Lung microvascular endothelial cell (primary cell): ENCODE data around the gene ABR. TPM values are rescaled to one million over a fixed set of nuclear protein-coding genes. Genes with fewer than 3 reads are reported as not detected.
"Not testable (repeated sequence)": the region's sequence is repeated elsewhere in the genome, so short reads cannot be mapped to it uniquely, and the experiment has no call there.

Experiments used
- DNase-seq, 2 donors: peaks; one replicate each; pipeline versions ENCODE4 v3.0.0 to v3.0.0-alpha.2; 2010; ENCODE audit warnings: low read depth in 2 of 2
- total RNA-seq: library from RNA; depleted of rRNA; stranded (reverse); fragments of >200 nt; gene quantifications from 2 replicates; pipeline ENCODE4 v1.2.1, GENCODE V29; 2014

ABR gene
- total RNA-seq, 1 donor from 2014 or later: 24.8 TPM

GRCh38 chr17:1050246-1050995 is 129.4 kb downstream of the ABR start:
- no peak for DNase-seq

DNA sequence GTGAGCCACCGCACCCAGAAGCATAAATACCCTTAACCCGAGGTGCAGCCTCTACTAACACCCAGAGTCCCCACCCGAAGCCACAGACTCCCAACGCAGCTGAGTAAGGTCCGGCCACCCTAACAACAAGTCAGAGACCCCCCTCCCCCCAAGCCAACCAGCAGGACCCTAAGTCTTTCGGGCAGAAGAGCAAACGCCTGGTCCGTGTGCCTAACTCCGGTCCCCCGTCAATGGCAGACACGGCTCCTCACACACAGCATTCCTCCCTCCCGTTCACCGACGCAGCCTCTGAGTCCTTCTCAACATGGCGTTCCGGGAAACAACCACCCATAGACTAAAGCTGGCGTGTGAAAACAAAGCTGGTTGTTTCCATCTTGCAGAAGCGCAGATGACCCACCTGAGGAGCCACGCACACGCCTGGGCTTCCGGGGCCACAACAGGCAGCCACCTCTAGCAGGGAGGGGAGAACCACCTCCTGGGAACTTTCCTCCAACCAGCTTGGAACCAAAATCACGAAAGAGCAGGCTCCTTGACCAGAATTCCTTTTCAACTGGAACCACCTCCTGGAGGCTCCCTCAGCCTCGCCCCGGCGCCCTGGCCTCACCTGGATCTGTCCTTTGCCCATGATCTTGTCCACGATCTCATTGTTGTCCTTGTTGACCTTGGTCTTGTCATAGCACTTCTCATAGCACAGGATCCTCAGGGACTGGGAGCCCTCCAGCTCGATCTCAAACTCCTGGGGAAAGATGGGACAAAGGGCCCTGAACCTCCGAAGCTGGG is 130.1 kb downstream of the ABR start:
- no peak for DNase-seq

GRCh38 chr17:1048516-1049115 is 131.2 kb downstream of the ABR start:
- DNase-seq: not testable (repeated sequence)

DNA sequence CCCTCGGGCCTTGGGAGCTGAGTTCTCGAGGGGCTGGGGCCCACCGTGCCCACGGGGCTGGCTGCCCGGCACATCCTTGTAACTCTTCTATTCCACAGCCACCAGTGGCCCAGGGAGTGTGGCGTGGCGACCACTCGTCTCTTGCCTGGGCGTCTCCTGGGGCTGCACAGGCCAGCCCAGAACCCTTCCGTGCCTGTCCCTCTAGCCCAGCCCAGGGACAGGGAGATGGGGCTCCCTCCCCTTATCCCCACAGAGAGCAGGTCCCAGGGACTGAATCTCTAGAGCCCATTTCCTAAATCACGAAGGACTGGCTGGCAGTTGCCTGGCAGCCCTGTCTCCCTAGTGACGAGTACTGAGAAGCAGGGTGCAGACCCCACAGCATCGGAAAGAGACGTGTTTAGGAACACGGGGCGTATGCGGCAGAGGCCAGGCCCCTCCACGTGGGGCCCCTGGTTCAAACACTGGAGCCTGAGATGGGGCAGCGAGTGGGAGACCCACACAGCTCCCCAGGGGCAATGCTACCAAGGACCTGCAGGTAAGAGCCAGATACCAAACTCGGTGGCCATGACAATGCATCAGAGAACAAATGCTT is 131.8 kb downstream of the ABR start:
- no peak for DNase-seq

GRCh38 chr17:1047177-1047878 is 132.5 kb downstream of the ABR start:
- peak in 1 of 2 donors; percentile 67 for DNase-seq

DNA sequence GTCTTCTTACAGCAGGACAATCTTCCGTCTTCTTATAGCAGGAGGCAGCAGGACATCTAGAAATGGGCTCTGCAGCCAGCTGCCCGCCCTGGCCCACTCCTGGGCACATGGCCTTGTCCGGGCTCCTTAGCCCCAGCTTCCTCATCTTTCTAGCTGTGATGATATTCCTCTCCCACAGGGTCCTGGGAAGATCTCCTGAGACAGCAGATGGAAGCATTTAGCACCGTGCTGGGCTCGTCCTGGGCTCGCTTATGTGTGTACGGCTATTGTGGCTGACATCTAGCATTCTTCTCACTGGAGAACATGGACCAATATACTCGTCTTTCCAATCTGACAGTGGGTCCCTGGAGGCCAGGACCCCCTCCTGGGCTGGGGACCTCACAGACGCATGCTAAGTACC is 134.3 kb downstream of the ABR start:
- DNase-seq: no peak

DNA sequence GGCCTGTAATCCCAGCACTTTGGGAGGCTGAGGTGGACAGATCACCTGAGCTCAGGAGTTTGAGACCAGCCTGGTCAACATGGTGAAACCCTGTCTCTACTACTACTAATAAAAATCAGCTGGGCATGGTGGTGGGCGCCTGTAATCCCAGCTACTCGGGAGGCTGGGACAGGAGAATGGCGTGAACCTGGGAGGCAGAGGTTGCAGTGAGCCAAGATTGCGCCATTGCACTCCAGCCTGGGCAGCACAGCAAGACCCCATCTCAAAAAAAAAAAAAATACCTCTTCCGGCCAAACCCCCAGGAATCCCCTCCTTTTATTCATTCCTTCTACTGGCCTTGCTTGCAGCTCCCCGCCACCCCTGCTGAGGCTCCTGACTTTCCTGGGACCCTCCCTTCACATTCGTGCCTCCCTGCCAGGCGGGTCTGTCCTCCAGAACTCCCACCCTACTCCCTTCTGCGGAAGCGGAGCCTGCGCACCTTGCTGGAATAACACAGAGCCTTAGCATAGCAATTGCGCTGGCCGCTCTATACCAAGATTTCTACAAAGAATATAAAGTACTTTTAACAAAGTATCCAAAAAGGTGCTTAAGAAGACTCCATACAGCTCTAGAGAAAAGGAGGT is 135.3 kb downstream of the ABR start:
- DNase-seq: not testable (repeated sequence)

GRCh38 chr17:1043601-1044251 is 136.1 kb downstream of the ABR start:
- DNase-seq: peak; percentile 81 to 92

- no peak for DNase-seq
Observed at GRCh38 chr17:1042486-1042885, 137.3 kb downstream of the ABR start.

DNA sequence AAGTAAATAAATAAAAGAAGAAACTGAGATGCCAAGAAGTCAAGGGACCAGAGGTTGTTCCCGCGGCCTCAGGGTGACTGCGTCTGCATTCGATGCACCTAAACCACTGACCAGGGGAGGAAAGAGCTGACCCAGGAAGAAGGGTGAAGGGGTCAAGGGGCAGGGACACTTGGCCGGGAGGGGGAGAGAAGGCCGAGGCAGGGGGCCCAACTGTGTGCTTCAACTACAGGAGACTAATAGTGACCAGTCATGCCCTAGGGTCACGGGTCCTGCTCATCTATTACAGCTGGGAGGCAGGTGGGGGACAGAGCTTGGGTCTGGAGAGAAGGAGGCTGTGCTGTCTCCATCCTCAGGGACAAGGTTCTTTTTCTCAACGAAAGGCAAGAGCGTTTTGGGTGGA is 138.0 kb downstream of the ABR start:
- DNase-seq: no peak

DNA sequence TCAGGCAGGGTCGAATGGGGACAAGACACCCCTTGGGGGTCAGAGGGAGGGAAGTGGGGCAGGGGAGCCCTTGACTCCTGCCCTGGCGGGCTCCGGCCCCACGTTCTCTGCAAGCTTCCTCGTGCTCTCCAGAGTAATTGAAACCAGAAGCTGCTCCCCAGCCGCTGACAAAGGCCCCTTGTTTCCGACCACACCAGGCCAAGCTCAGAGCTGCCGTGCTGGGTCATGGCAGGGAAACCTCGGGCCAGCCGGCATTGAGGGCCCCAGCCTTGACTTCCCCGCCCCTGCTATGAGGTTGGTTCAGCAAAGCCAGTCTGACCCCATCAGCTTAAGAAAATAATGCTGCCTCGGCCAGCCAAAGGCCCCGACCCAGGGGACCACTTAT is 139.6 kb downstream of the ABR start:
- DNase-seq: no peak

DNA sequence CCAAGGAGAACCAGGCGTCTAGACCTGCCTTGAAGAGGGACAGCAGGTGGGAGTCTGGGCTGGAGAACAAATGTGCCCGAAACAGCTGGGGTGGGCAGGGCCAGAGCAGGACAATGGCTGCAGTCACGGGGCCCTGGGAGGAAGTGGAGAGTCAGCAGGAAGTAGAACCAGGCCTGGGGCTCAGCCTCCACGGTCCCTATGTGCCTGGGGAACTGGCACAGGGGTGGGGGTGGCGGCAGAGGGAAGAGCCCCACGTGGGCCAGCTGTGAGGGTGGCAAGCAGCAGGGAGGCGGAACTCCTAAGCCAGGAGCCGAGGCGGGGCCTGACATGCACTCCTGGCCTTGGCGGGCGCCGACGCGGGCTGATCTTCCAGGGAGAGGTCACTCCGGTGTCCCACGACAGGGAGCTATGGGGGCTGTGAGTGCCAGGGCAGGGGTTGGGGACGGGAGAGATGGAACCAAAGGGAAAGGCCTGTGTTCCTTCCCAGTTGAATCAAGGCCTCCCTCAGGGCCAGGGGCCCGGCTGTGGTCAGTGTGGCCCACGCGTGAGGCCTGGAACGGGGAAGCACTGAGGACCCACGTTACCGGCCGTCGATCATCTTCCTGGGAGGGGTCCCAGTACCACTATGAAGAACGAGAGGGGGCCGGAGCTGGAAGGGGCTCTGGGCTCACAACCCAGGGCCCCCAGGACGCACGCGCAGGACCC is 140.1 kb downstream of the ABR start:
- DNase-seq: peak; percentile 85 to 88

DNA sequence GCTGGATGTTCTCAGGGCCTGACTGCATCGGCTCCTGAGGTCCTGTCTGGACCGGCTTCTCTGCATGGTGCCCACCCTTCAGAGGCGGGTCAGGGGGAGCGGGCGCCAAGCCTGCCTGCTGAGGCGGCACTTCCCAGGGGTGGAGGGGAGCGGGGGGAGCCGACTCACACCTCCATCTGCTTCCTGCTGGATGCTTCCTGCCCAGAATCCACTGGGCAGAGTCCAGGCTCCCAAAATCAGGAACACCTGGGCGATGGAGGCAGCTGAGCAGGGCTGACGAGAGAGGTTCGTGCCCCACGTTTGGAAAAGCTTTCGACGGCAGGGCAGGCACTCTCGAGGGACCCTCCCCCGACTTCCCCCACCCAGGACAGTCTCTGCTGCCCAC is 140.7 kb downstream of the ABR start:
- peak in 1 of 2 donors; percentile 27 for DNase-seq

- no peak for DNase-seq
Observed at GRCh38 chr17:1038459-1039122, 141.2 kb downstream of the ABR start.

DNA sequence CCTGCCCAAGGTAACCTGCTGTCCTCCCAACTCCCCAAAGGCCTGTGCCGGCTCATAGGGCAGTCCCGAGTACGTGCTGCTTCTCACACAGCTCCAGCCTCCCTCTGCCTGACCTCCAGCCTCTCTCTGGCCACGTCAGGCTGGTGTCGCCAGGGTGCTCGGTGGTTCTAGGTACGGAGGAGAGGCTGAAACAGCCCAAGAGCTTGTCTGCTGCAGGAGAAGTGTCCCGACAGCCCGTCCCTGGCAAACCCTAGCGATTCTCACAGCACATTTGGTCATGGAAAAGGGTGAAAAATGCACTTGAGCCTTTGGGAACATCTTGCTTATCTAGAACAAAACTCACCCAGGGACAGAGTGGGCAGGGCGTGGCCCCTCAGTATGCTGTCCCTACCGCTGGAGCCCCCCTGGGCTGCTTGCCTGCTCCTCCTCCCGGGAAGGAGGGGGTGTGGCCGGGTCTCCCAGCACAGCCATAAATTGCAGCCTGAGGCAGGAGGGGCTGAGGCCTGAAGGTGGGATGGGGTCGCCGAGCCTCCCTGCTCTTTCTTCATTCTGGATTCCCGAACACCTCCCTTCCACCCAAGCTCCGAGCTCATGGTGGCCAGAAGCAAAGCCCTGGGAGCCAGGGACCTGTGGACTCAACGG is 142.4 kb downstream of the ABR start:
- no peak for DNase-seq

- DNase-seq: no peak
Observed at GRCh38 chr17:1036845-1037237, 142.9 kb downstream of the ABR start.

DNA sequence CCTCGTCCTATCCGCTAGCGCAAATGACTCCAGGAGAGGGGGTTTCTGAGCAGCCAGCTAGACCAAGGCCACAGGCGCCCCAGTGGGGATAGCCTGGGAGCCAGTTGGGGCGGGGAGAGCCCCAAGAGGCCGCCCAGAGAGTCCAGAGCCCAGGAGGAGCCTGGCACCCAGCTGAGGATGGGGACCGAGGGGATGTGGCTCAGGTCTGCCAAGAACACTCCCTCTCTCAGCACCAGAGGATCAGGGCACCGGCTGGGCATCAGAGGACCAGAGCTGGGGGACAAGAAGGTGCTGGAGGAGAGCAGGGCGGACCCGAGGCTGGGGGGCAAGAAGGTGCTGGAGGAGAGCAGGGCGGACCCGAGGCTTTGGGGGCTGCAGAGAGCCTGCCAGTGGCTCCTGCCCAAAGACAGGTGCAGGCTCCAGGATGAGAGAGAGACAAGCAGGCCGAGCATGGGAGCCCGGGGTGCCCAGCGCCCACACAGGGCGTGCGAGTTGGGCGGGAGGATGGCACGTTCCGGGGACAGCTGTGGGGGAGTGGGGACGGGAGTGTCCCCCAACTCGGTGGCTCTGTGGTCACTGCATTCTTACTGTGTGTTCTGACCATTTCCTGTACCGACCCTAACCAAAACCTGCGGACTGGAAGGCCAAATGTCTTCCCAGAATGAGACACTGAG is 143.5 kb downstream of the ABR start:
- no peak for DNase-seq

- DNase-seq: no peak
Observed at GRCh38 chr17:1035546-1036170, 144.1 kb downstream of the ABR start.
